SU-DHL-6 (cell line): Measurements from ENCODE around the gene CRMP1.
"Not testable (repeated sequence)": the region's sequence is repeated elsewhere in the genome, so short reads cannot be mapped to it uniquely, and the experiment has no call there.

Experiments
- H2AFZ ChIP-seq: fragments of 200-600 bp; sonication (generic); 2 replicates; pipeline ENCODE4 v1.6.1; 2014; ENCODE audit warnings: low read depth, mild to moderate bottlenecking, moderate library complexity, mixed read lengths, antibody characterized with exemption, low read length; ENCODE audit not compliant: severe bottlenecking
- H3F3A ChIP-seq: fragments of 200-600 bp; shearing (Covaris generic); 2 replicates; pipeline ENCODE4 v1.6.0; 2016; ENCODE audit warnings: antibody characterized with exemption, mild to moderate bottlenecking; ENCODE audit not compliant: insufficient read depth
- H3K27ac ChIP-seq: fragments of 200-600 bp; sonication (generic); 2 replicates; pipeline ENCODE4 v1.5.1; 2016; ENCODE audit warnings: low read depth, mild to moderate bottlenecking, low read length, moderate library complexity, mixed read lengths
- H3K27me3 ChIP-seq: fragments of 200-600 bp; sonication (generic), shearing (Covaris generic); 2 replicates; pipeline ENCODE4 v1.6.0; 2014; ENCODE audit warnings: mild to moderate bottlenecking, low read length
- H3K36me3 ChIP-seq: fragments of 200-600 bp; sonication (generic); 2 replicates; pipeline ENCODE4 v1.6.1; 2014; ENCODE audit warnings: mild to moderate bottlenecking, low read length, mixed read lengths
- H3K4me2 ChIP-seq: fragments of 300-600, 200-600 bp; shearing (Covaris generic), sonication (generic); 2 replicates; pipeline ENCODE4 v1.6.0; 2014; ENCODE audit warnings: low read length, low read depth, mild to moderate bottlenecking; ENCODE audit not compliant: poor library complexity, severe bottlenecking
- H3K4me3 ChIP-seq: fragments of 200-600 bp; sonication (generic); 2 replicates; pipeline ENCODE4 v1.5.1; 2014; ENCODE audit warnings: antibody characterized with exemption, low read length, mild to moderate bottlenecking, mixed read lengths; ENCODE audit not compliant: insufficient read depth, poor library complexity, severe bottlenecking
- H3K79me2 ChIP-seq: fragments of 200-600 bp; sonication (generic); 2 replicates; pipeline ENCODE4 v1.6.1; 2014; ENCODE audit warnings: mild to moderate bottlenecking, low read length, moderate library complexity; ENCODE audit not compliant: insufficient read depth
- H3K9ac ChIP-seq: fragments of 200-600 bp; sonication (generic); 2 replicates; pipeline ENCODE4 v1.7.0; 2014; ENCODE audit warnings: mild to moderate bottlenecking, low read length
- H3K9me2 ChIP-seq: fragments of 200-600 bp; sonication (generic); replicated peaks from 2 replicates; pipeline ENCODE4 v1.6.1; 2014; ENCODE audit warnings: low read length; ENCODE audit not compliant: insufficient read depth
- H3K9me3 ChIP-seq: fragments of 200-600 bp; sonication (generic); 2 replicates; pipeline ENCODE4 v1.6.1; 2014; ENCODE audit warnings: low read length, mixed read lengths; ENCODE audit not compliant: insufficient read depth
- H4K20me1 ChIP-seq: fragments of 200-600 bp; sonication (generic); 2 replicates; pipeline ENCODE4 v1.6.1; 2014; ENCODE audit warnings: low read depth, mild to moderate bottlenecking, antibody characterized with exemption, low read length, moderate library complexity, mixed read lengths
- CTCF ChIP-seq: fragments of 200-600 bp; sonication (generic); IDR thresholded peaks from one replicate; pipeline ENCODE4 v1.5.1; 2017; ENCODE audit warnings: antibody characterized with exemption, mild to moderate bottlenecking, low read length, moderate library complexity; ENCODE audit not compliant: insufficient read depth, poor library complexity, severe bottlenecking
- EZH2phosphoT487 ChIP-seq: fragments of 200-600 bp; sonication (generic), shearing (Covaris generic); conservative IDR thresholded peaks from 2 replicates; pipeline ENCODE4 v1.6.1; 2018; ENCODE audit warnings: mild to moderate bottlenecking, antibody characterized with exemption, low read length, moderate library complexity, mixed read lengths

Gene CRMP1

GRCh38 chr4:5813882-5814255, 79.0 kb downstream of the CRMP1 start:
- Histone ChIP-seq H3K4me3 (no peak overlapping the region), H3K27me3 (no peaks in the 10 kb centered on the region), H3K9ac (no peak overlapping the region), H3K9me3 (no peaks in the 10 kb centered on the region), H3F3A (no peaks in the 10 kb centered on the region), H3K27ac (no peak overlapping the region), H2AFZ (no peak overlapping the region), H3K36me3 (no peaks in the 10 kb centered on the region), H4K20me1 (no peaks in the 10 kb centered on the region), H3K9me2 (no peaks in the 10 kb centered on the region), H3K4me2 (no peak overlapping the region), H3K79me2 (no peaks in the 10 kb centered on the region)
- TF ChIP-seq EZH2phosphoT487, result no peak
- no peak for TF ChIP-seq CTCF

- H3K4me3 ChIP-seq, result no peak overlapping the region
- H3K9me2 ChIP-seq, result no peaks in the 10 kb centered on the region
- no peaks in the 10 kb centered on the region for H3K27me3 ChIP-seq
- H3K9ac ChIP-seq, result no peak overlapping the region
- no peak overlapping the region for H3K4me2 ChIP-seq
- no peaks in the 10 kb centered on the region for H4K20me1 ChIP-seq
- H3K36me3 ChIP-seq, result no peaks in the 10 kb centered on the region
- H3K9me3 ChIP-seq, result no peaks in the 10 kb centered on the region
- no peaks in the 10 kb centered on the region for H3F3A ChIP-seq
- no peak overlapping the region for H3K27ac ChIP-seq
- no peak overlapping the region for H2AFZ ChIP-seq
- H3K79me2 ChIP-seq, result no peaks in the 10 kb centered on the region
- TF ChIP-seq EZH2phosphoT487, result no peak
- peak; percentile 39 for TF ChIP-seq CTCF
Measured at GRCh38 chr4:5812506-5813229, 80.2 kb downstream of the CRMP1 start.

GRCh38 chr4:5812057-5812456, 80.8 kb downstream of the CRMP1 start:
- not testable (repeated sequence) for H3K4me2 ChIP-seq, H3K9ac ChIP-seq, H3K27ac ChIP-seq, H3K9me2 ChIP-seq, H4K20me1 ChIP-seq, H3K79me2 ChIP-seq, H3K36me3 ChIP-seq, H3K9me3 ChIP-seq, H2AFZ ChIP-seq, H3K27me3 ChIP-seq, H3F3A ChIP-seq, H3K4me3 ChIP-seq

GRCh38 chr4:5810770-5811430, 82.0 kb downstream of the CRMP1 start:
- Histone ChIP-seq H3K27ac (no peak overlapping the region), H3K27me3 (no peaks in the 10 kb centered on the region), H3K4me3 (no peak overlapping the region), H2AFZ (no peak overlapping the region), H3F3A (no peaks in the 10 kb centered on the region), H4K20me1 (no peaks in the 10 kb centered on the region), H3K9ac (no peak overlapping the region), H3K9me3 (no peaks in the 10 kb centered on the region), H3K9me2 (no peaks in the 10 kb centered on the region), H3K36me3 (no peaks in the 10 kb centered on the region), H3K79me2 (no peaks in the 10 kb centered on the region), H3K4me2 (no peak overlapping the region)
- TF ChIP-seq CTCF (no peak), EZH2phosphoT487 (no peak)
